ENCODE results near the gene TCP1. TPM values are rescaled to one million over a fixed set of nuclear protein-coding genes. Genes with fewer than 3 reads are reported as not detected.

Gene TCP1
- total and polyA plus RNA-seq, 2 of the 8 experiments (the other 6 are each of a cell fraction or from before 2014, with no cell fraction given), result 117 to 348 TPM

GRCh38 chr6:159778542-159779103 is 10.8 kb downstream of the TCP1 start:
- Histone ChIP-seq H3K14ac (ENCODE audit: insufficient read length) (no peak overlapping the region), H3K36me3 (ENCODE audit: control insufficient read depth in 2 of 4, insufficient read depth in 4 of 4, low read length in 3 of 4) (peaks cover 43 to 97% (median 83%) of the 10 kb centered on the region in 4 experiments), H2BK20ac (ENCODE audit: low read length) (no peak overlapping the region), H3K9me3 (ENCODE audit: insufficient read depth in 2 of 2, low read depth in 1 of 2, low read length in 1 of 2) (no peaks in the 10 kb centered on the region), H2AFZ (ENCODE audit: low read length) (no peak overlapping the region), H4K8ac (ENCODE audit: extremely low read depth, insufficient read depth, low read length) (no peak overlapping the region; the same call in 1 of the 2 replicates), H4K20me1 (replicated peaks in 1 of 2; ENCODE audit: control insufficient read depth in 1 of 2, insufficient read depth in 2 of 2, low read length in 2 of 2) (peaks cover 6 to 15% of the 10 kb centered on the region in 2 experiments), H3K18ac (ENCODE audit: extremely low read depth, low read length) (no peak overlapping the region), H2BK12ac (ENCODE audit: low read depth, low read length) (no peak overlapping the region), H2AK5ac (ENCODE audit: low read depth, low read length) (no peak overlapping the region), H2BK5ac (ENCODE audit: low read depth, low read length) (no peak overlapping the region), H3K23ac (ENCODE audit: insufficient read length) (no peak overlapping the region), H2BK15ac (ENCODE audit: low read length) (no peak overlapping the region), H3K27me3 (replicated peaks in 1 of 4; ENCODE audit: control insufficient read depth in 3 of 4, extremely low read depth in 1 of 4, insufficient read depth in 3 of 4, low read length in 3 of 4) (peaks cover 0 to 1% (median 0%) of the 10 kb centered on the region in 4 experiments; a peak in 1 of 7 replicates), H3K4ac (replicated peaks; ENCODE audit: insufficient read length, low read depth, low read length) (no peak overlapping the region), H3K4me2 (ENCODE audit: insufficient read depth in 1 of 2, low read depth in 2 of 2, low read length in 2 of 2) (no peak overlapping the region), H3K79me2 (ENCODE audit: control insufficient read depth in 1 of 2, insufficient read depth in 2 of 2, low read length in 2 of 2) (peaks cover 0 to 5% of the 10 kb centered on the region in 2 experiments; a peak in 3 of 4 replicates), H3K4me1 (replicated peaks in 1 of 4; ENCODE audit: control insufficient read depth in 3 of 4, insufficient read depth in 4 of 4, low read length in 3 of 4) (no peaks in the 10 kb centered on the region), H4K91ac (replicated peaks; ENCODE audit: insufficient read length, low read length) (no peak overlapping the region), H4K5ac (ENCODE audit: insufficient read length, low read depth, low read length) (no peak overlapping the region), H3K27ac (ENCODE audit: low read depth, low read length) (no peak overlapping the region), H2BK120ac (replicated peaks; ENCODE audit: low read depth, low read length) (no peak overlapping the region), H3K4me3 (ENCODE audit: extremely low read depth in 1 of 4, insufficient read depth in 2 of 4, low read depth in 3 of 4, low read length in 4 of 4) (no peak overlapping the region), H3K56ac (replicated peaks; ENCODE audit: insufficient read length, low read depth, low read length) (no peak overlapping the region), H3K9ac (replicated peaks in 1 of 4; ENCODE audit: extremely low read depth in 1 of 4, low read depth in 3 of 4, low read length in 3 of 4) (no peak overlapping the region), H3K23me2 (ENCODE audit: low read depth, low read length) (no peaks in the 10 kb centered on the region), H3K79me1 (ENCODE audit: low read depth, low read length) (0 out of 2 replicates have a peak, but pooled peaks cover 2% of the 10 kb centered on the region)
- no peak for TF ChIP-seq KDM5A (IDR thresholded peaks at IDR 0.05; ENCODE audit: low read length)
- TF ChIP-seq POLR2AphosphoS5 (IDR thresholded peaks at IDR 0.05; ENCODE audit: low read depth, low read length), result peak; percentile 68
- TF ChIP-seq BCL11A (IDR thresholded peaks at IDR 0.05; ENCODE audit: low read depth in 2 of 2, low read length in 2 of 2), result no peak
- ChIA-PET CTCF (ENCODE audit: partially characterized antibody) (no interaction called here), POLR2A (ENCODE audit: partially characterized antibody) (interaction anchor here (1.4 to 6.5 kb wide), 3 partner anchors 8 to 16 kb away, joined by 4 to 38 read pairs (median 4); partner anchors contain the start of gene ACAT2)
- no peak for DNase-seq (ENCODE audit: low read depth in 1 of 2, low spot score in 2 of 2)
- no peak for FAIRE-seq
- 87% methylated on average over 3 of the region's 3 CpGs; no CpG with 5 or more reads in 1 of the 2 experiments for WGBS, 2 experiments (ENCODE audit: extremely low coverage in 1 of 2, insufficient coverage in 1 of 2, insufficient read length in 1 of 2, insufficient replicate concordance in 2 of 2, low coverage in 1 of 2, low lambda C conversion rate in 2 of 2, missing lambda C conversion rate in 1 of 2)
